OCI-LY7 (cell line): ENCODE measurements around the gene GPR55. TPM values are rescaled to one million over a fixed set of nuclear protein-coding genes. Genes with fewer than 3 reads are reported as not detected.

ENCODE experiments used
- BruUV-seq: library from RNA; stranded (reverse); fragments of 400-500 nt; replicated peaks from 2 replicates; lab custom pipeline; 2021; lab: Mats Ljungman, UMichigan
- CTCF ChIA-PET: fragments of 300-600 bp; sonication (Branson Sonifier 250); formaldehyde crosslinking; loops from one replicate; lab custom pipeline; 2022; ENCODE audit warnings: antibody characterized with exemption; ENCODE audit not compliant: unreplicated experiment; lab: Charles Lee
- POLR2A ChIA-PET: fragments of 300-600 bp; sonication (Branson Sonifier 250); formaldehyde crosslinking; loops from one replicate; lab custom pipeline; 2022; ENCODE audit warnings: antibody characterized with exemption; lab: Charles Lee
- DNase-seq: peaks from one replicate; pipeline ENCODE4 v3.0.0-alpha.2; 2015; ENCODE audit warnings: low spot score
- H2AFZ ChIP-seq: fragments of 200-600 bp; sonication (generic), shearing (Covaris generic); 2 replicates; pipeline ENCODE4 v1.6.1; 2014; ENCODE audit warnings: mild to moderate bottlenecking, antibody characterized with exemption, low read length, moderate library complexity
- H3K27ac ChIP-seq: fragments of 200-600 bp; sonication (generic); 2 replicates; pipeline ENCODE4 v1.5.1; 2014; ENCODE audit warnings: mixed run types, low read depth, mild to moderate bottlenecking, moderate library complexity, low read length, inconsistent platforms; ENCODE audit not compliant: poor library complexity, severe bottlenecking
- H3K36me3 ChIP-seq: fragments of 200-600 bp; sonication (generic); 2 replicates; pipeline ENCODE4 v1.6.1; 2014; ENCODE audit warnings: mild to moderate bottlenecking, antibody characterized with exemption, low read length, moderate library complexity, mixed read lengths; ENCODE audit not compliant: insufficient read depth
- H3K4me1 ChIP-seq: fragments of 200-600 bp; sonication (generic); 2 replicates; pipeline ENCODE4 v1.5.1; 2014; ENCODE audit warnings: mild to moderate bottlenecking, low read length; ENCODE audit not compliant: insufficient read depth, poor library complexity, severe bottlenecking
- H3K4me2 ChIP-seq: fragments of 200-600 bp; sonication (generic); 2 replicates; pipeline ENCODE4 v1.6.1; 2014; ENCODE audit warnings: mild to moderate bottlenecking, low read length
- H3K4me3 ChIP-seq: fragments of 200-600 bp; sonication (generic); 2 replicates; pipeline ENCODE4 v1.5.1; 2014; ENCODE audit warnings: mild to moderate bottlenecking, low read depth, low read length; ENCODE audit not compliant: poor library complexity, severe bottlenecking
- H3K79me2 ChIP-seq: fragments of 200-600 bp; sonication (generic); 2 replicates; pipeline ENCODE4 v1.6.1; 2016; ENCODE audit warnings: low read depth, mild to moderate bottlenecking, low read length, moderate library complexity, mixed read lengths; ENCODE audit not compliant: insufficient read depth
- H3K9me2 ChIP-seq: fragments of 200-600 bp; sonication (generic); 2 replicates; pipeline ENCODE4 v1.6.1; 2016; ENCODE audit warnings: mild to moderate bottlenecking, low read length, mixed read lengths; ENCODE audit not compliant: insufficient read depth
- H3K9me3 ChIP-seq: fragments of 200-600 bp; sonication (generic); 2 replicates; pipeline ENCODE4 v1.6.1; 2014; ENCODE audit warnings: mild to moderate bottlenecking, mixed run types, low read length, mixed read lengths
- H4K20me1 ChIP-seq: fragments of 200-600 bp; sonication (generic); 2 replicates; pipeline ENCODE4 v1.6.1; 2014; ENCODE audit warnings: mild to moderate bottlenecking, antibody characterized with exemption, low read length, moderate library complexity, mixed read lengths; ENCODE audit not compliant: insufficient read depth
- EZH2phosphoT487 ChIP-seq: fragments of 200-600 bp; sonication (generic); IDR thresholded peaks from 2 replicates; pipeline ENCODE4 v1.6.1; 2018; ENCODE audit warnings: low read depth, borderline replicate concordance, mild to moderate bottlenecking, mixed run types, antibody characterized with exemption, low read length, moderate library complexity, mixed read lengths
- intact Hi-C: fragments of 100-400 bp; cut with micrococcal nuclease; formaldehyde crosslinking; loops from one replicate; pipeline ENCODE4 v1.10.0; 2022; ENCODE audit not compliant: unreplicated experiment
- total RNA-seq, 2 experiments: library from RNA; depleted of rRNA in 1 of 2; stranded (reverse); fragments of >200 nt in 1 of 2; shearing (Covaris generic) in 1 of 2; gene quantifications; 2 replicates each; pipeline ENCODE4 v1.2.3, GENCODE V29; 2014 to 2022
- TF ChIP-seq, protein P1 (sequence below): fragments of 200-600 bp; sonication (generic); conservative IDR thresholded peaks from 2 replicates; pipeline ENCODE4 v1.5.1; 2014; ENCODE audit warnings: mild to moderate bottlenecking, antibody characterized with exemption, low read length, moderate library complexity, mixed read lengths

Gene GPR55
- total RNA-seq, 2 experiments from 2014 or later = 0.22 TPM; not detected in 1

DNA sequence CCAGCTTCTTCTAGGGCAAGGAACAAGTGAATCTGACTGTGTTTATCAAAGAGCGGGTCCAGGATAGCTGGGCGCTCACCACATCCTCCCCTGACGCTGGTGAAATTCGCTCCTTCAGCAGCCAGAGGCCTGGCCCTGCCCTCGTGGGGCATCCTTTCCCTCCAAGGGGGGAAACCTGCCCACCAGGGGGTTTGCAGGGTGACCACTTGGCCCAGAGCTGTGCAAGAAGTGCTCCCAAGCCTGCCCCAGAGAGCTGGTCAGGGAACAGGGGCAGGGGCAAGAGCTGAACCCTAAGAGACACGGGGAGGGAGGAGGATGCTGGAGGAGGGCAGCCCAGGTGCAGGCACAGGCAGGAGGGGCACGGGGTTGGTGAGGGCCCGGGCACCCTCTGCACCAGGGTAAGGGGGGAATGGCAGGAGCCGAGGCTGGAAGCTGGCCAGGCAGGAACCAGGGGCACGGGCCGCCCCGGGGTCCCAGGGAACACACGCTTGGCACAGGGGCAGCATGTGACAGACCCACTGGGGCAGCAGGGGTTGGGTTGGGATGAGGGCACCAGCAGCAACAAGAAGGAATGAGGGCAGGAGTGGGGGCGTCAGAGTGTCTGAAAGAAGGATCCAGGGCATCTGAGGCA, 2.8 kb upstream of the GPR55 start:
- Histone ChIP-seq H2AFZ (no peak overlapping the region), H3K4me1 (no peaks in the 10 kb centered on the region), H3K9me2 (no peaks in the 10 kb centered on the region), H3K9me3 (no peaks in the 10 kb centered on the region), H3K4me3 (no peak overlapping the region), H3K36me3 (no peaks in the 10 kb centered on the region), H3K79me2 (no peaks in the 10 kb centered on the region), H3K4me2 (no peak overlapping the region), H3K27ac (no peak overlapping the region), H4K20me1 (no peaks in the 10 kb centered on the region)
- intact Hi-C loops = loop anchor here (5.0 kb wide), 1 partner anchor 59 kb away; no protein-coding TSS in a partner anchor
- no peak for DNase-seq
- POLR2A ChIA-PET = no interaction called here
- no TSS peak for BruUV-seq
- CTCF ChIA-PET = interaction anchor here (0.6 kb wide), 1 partner anchor 89 kb away, joined by 5 read pairs; no protein-coding TSS in a partner anchor
- no peak for TF ChIP-seq EZH2phosphoT487
- TF ChIP-seq, protein P1, sequence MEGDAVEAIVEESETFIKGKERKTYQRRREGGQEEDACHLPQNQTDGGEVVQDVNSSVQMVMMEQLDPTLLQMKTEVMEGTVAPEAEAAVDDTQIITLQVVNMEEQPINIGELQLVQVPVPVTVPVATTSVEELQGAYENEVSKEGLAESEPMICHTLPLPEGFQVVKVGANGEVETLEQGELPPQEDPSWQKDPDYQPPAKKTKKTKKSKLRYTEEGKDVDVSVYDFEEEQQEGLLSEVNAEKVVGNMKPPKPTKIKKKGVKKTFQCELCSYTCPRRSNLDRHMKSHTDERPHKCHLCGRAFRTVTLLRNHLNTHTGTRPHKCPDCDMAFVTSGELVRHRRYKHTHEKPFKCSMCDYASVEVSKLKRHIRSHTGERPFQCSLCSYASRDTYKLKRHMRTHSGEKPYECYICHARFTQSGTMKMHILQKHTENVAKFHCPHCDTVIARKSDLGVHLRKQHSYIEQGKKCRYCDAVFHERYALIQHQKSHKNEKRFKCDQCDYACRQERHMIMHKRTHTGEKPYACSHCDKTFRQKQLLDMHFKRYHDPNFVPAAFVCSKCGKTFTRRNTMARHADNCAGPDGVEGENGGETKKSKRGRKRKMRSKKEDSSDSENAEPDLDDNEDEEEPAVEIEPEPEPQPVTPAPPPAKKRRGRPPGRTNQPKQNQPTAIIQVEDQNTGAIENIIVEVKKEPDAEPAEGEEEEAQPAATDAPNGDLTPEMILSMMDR = no peak

DNA sequence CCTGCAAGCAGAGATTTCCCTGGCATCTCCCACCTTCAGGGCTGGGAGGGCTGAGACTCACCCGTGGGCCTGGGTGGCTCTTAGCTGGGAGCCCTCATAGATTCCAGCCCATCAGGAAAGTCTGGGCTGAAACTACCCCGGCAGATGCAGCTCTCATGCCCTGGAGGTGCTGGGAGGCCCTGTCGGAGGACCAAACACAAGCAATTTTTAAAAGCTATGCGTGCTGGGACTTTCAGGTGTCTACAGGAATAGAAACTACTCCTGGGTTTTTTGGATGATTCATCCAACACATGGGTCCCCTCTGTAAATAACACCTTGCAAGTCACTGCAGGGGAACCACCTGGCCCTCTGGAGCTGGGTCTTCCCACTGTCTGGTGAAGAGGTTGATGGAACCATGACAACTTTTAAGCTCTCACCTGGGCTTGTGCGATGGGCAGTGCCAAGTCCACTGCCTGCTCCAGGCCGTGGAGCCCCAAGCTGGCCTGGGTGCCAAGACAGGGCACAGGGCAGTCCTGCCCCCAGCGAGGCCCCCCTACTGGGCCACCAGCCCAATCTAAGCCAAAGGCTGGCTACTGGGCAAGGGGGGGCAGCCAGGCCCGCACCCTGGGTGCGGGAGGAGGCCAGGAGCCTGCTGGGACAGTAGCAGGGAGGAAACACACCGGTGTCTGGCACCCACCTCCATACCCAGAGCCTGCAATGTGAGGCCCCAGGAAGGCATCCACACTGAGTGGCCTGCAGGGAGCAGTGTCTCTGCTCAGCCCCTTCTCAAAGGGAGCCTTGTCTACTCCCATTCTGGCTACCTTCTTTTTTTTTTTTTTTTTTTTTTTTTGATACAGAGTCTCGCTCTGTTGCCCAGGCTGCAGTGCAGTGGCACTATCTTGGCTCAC, 1.1 kb upstream of the GPR55 start:
- Histone ChIP-seq H4K20me1 (no peaks in the 10 kb centered on the region), H3K9me2 (no peaks in the 10 kb centered on the region), H3K36me3 (no peaks in the 10 kb centered on the region), H3K27ac (no peak overlapping the region), H3K4me2 (no peak overlapping the region), H3K9me3 (no peaks in the 10 kb centered on the region), H3K4me1 (no peaks in the 10 kb centered on the region), H3K4me3 (no peak overlapping the region), H2AFZ (no peak overlapping the region; the same call in 1 of the 2 replicates), H3K79me2 (no peaks in the 10 kb centered on the region)
- intact Hi-C loops = loop anchor here (5.0 kb wide), 1 partner anchor 61 kb away; no protein-coding TSS in a partner anchor
- ChIA-PET CTCF (interaction anchor here (0.6 kb wide), 1 partner anchor 13 kb away, joined by 3 read pairs; no protein-coding TSS in a partner anchor), POLR2A (no interaction called here)
- no peak for TF ChIP-seq EZH2phosphoT487
- TF ChIP-seq, protein P1 = no peak
- DNase-seq = no peak
- BruUV-seq = no TSS peak
